A549 (cell line): ENCODE measurements around the gene SLC66A3.

Experiments
- BCL3 ChIP-seq: fragments of >200 bp; sonication (Bioruptor Twin); formaldehyde crosslinking; IDR thresholded peaks from 3 replicates; pipeline ENCODE4 v1.6.1; 2016
- CBX8 ChIP-seq: fragments of 200-600 bp; sonication (generic); IDR thresholded peaks from 2 replicates; pipeline ENCODE4 v1.6.1; 2016
- CEBPB ChIP-seq, 2 experiments: fragments of >200 bp in 1 of 2; sonication (Bioruptor Twin) in 1 of 2; formaldehyde crosslinking in 1 of 2; IDR thresholded peaks; 2 replicates each; pipeline ENCODE4 v1.6.1; 2012 to 2016
- PHF8 ChIP-seq: fragments of 200-600 bp; sonication (generic); IDR thresholded peaks from 2 replicates; pipeline ENCODE4 v1.6.1; 2016; ENCODE audit warnings: low read depth, mild to moderate bottlenecking, antibody characterized with exemption, moderate library complexity, borderline replicate concordance
- POLR2A ChIP-seq: IDR thresholded peaks from 2 replicates; pipeline ENCODE4 v1.6.1; 2012; ENCODE audit warnings: mild to moderate bottlenecking, low read length
- RCOR1 ChIP-seq: fragments of 150-350 bp; IDR thresholded peaks from 2 replicates; pipeline ENCODE4 v1.6.1; 2014; ENCODE audit warnings: antibody characterized with exemption, low read length, low read depth
- ZC3H11A ChIP-seq: fragments of 450-650 bp; IDR thresholded peaks from 2 replicates; pipeline ENCODE4 v1.6.1; 2014; ENCODE audit warnings: antibody characterized with exemption, mild to moderate bottlenecking
- TF ChIP-seq, protein P1 (sequence below): fragments of >200 bp; sonication (Bioruptor Twin); formaldehyde crosslinking; IDR thresholded peaks from 3 replicates; pipeline ENCODE4 v1.5.1; 2016
- TF ChIP-seq, protein P2 (sequence below): IDR thresholded peaks from 2 replicates; pipeline ENCODE4 v1.6.1; 2012

DNA sequence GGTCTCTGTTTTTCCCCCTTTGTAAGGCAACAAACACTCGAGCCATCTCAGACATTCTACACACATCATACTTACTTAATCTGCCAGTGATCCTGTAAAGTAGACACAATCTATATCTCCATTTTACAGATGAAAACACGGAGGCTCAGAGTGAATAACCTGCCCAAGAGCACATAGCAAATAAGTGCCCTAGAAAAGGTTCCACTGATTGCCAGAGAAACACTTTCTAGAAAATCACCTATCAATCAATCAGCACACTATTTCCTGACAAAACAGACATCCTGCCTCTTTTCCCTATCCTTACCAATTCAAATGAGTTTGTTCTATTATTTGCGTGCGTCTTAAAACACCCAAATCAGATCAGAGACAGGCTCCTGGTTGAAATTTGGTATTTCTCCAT, 23.9 kb downstream of the SLC66A3 start:
- no peak for TF ChIP-seq PHF8
- no peak for TF ChIP-seq ZC3H11A
- TF ChIP-seq, protein P1, sequence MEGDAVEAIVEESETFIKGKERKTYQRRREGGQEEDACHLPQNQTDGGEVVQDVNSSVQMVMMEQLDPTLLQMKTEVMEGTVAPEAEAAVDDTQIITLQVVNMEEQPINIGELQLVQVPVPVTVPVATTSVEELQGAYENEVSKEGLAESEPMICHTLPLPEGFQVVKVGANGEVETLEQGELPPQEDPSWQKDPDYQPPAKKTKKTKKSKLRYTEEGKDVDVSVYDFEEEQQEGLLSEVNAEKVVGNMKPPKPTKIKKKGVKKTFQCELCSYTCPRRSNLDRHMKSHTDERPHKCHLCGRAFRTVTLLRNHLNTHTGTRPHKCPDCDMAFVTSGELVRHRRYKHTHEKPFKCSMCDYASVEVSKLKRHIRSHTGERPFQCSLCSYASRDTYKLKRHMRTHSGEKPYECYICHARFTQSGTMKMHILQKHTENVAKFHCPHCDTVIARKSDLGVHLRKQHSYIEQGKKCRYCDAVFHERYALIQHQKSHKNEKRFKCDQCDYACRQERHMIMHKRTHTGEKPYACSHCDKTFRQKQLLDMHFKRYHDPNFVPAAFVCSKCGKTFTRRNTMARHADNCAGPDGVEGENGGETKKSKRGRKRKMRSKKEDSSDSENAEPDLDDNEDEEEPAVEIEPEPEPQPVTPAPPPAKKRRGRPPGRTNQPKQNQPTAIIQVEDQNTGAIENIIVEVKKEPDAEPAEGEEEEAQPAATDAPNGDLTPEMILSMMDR = no peak
- no peak for TF ChIP-seq RCOR1
- no peak for TF ChIP-seq CEBPB (IDR thresholded peaks at IDR 0.05)
- no peak for TF ChIP-seq BCL3
- no peak for TF ChIP-seq POLR2A
- TF ChIP-seq, protein P2, sequence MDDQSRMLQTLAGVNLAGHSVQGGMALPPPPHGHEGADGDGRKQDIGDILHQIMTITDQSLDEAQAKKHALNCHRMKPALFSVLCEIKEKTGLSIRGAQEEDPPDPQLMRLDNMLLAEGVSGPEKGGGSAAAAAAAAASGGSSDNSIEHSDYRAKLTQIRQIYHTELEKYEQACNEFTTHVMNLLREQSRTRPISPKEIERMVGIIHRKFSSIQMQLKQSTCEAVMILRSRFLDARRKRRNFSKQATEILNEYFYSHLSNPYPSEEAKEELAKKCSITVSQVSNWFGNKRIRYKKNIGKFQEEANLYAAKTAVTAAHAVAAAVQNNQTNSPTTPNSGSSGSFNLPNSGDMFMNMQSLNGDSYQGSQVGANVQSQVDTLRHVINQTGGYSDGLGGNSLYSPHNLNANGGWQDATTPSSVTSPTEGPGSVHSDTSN = no peak
- no peak for TF ChIP-seq CBX8
